Activated CD4-positive, CD25-positive, alpha-beta regulatory T cell treated with anti-CD3 and anti-CD28 coated beads, Interleukin-2, amount 50 U/mL, for 24 hours (primary cell): ENCODE data around the gene HMGN4.

Experiments
- ATAC-seq, 2 donors: fragments of 150-1000 bp; cut with Tn5 transposase; one replicate each; pipeline ENCODE4 v1.10.0; 2021; ENCODE audit warnings: mild to moderate bottlenecking in 1 of 2, moderate library complexity in 1 of 2

The HMGN4 gene

GRCh38 chr6:26578741-26579140 is 40.6 kb downstream of the HMGN4 start:
- ATAC-seq, result no peak

- ATAC-seq, result no peak
Observed at GRCh38 chr6:26581164-26581915, 43.2 kb downstream of the HMGN4 start.

GRCh38 chr6:26588965-26589364 is 50.8 kb downstream of the HMGN4 start:
- no peak for ATAC-seq

GRCh38 chr6:26592649-26593048 is 54.5 kb downstream of the HMGN4 start:
- no peak for ATAC-seq

- no peak for ATAC-seq
Observed at GRCh38 chr6:26593278-26594130, 55.3 kb downstream of the HMGN4 start.

- ATAC-seq, result no peak
Observed at GRCh38 chr6:26594131-26594498, 55.9 kb downstream of the HMGN4 start.

- ATAC-seq, result no peak
Observed at GRCh38 chr6:26594730-26595632, 56.8 kb downstream of the HMGN4 start.

- peak; percentile 53 to 56 for ATAC-seq
Observed at GRCh38 chr6:26595669-26596269, 57.6 kb downstream of the HMGN4 start.
